ENCODE measurements around the gene PSMF1. TPM values are rescaled to one million over a fixed set of nuclear protein-coding genes. Genes with fewer than 3 reads are reported as not detected.

Gene PSMF1
- total RNA-seq, 1 donor from 2014 or later: 175 TPM

Other genes with a start within 250 kb of the PSMF1 start
- not detected in 2 replicates for gene ANGPT4, start 202.3 kb upstream of the PSMF1 start, total RNA-seq
- not detected in 2 replicates for gene RSPO4, start 116.3 kb upstream of the PSMF1 start, total RNA-seq
- gene TMEM74B, start 66.4 kb downstream of the PSMF1 start, total RNA-seq: 1.2 and 1.6 TPM in 2 replicates
- not detected in 2 replicates for gene C20orf202, start 84.9 kb downstream of the PSMF1 start, total RNA-seq
- gene RAD21L1, start 107.4 kb downstream of the PSMF1 start, total RNA-seq: 0.32 TPM in 1 of 2 replicates, not detected in the other
- gene SNPH, start 147.7 kb downstream of the PSMF1 start, total RNA-seq: 2.7 and 3.1 TPM in 2 replicates
- 3.2 and 4.1 TPM in 2 replicates for gene SDCBP2, start 210.5 kb downstream of the PSMF1 start, total RNA-seq

Data from activated T-helper 2 cell treated with anti-CD3 and anti-CD28 coated beads, Interferon-gamma antibody, Interleukin-2, Interleukin-4, amounts not matched to agents 10 μg/mL and 5 μg/mL and 100 μg/mL, durations not matched to agents 14 hours and 24 hours and 36 hours (primary cell).